ENCODE data around the gene SPA17. TPM values are rescaled to one million over a fixed set of nuclear protein-coding genes. Genes with fewer than 3 reads are reported as not detected.

SPA17 gene
- total RNA-seq, 1 experiment from 2014 or later: 14.0 TPM

DNA sequence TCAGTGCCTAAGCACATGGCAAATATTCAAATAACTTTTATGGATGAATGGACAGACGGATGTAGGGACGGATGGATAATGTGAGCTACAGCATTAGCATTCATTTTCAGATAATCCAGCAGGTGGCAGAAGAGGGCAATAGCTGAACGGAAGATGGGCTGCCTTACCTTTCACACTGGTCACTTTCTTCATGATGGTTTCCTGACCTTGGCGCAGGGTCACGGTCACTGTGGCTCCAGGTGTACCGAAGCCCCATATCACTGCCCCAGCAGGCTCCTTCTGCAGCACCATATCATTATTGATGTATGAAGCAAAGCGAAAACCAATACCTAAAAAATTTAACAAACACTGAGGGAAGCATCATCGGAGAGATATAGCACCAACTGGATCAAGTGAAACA lies 4.5 kb upstream of the SPA17 start:
- Histone ChIP-seq H3K9ac (ENCODE audit: low read length) (no peak overlapping the region), H3K9me3 (ENCODE audit: low read length) (no peaks in the 10 kb centered on the region), H3K4me2 (ENCODE audit: low read length) (no peak overlapping the region), H3K4me1 (ENCODE audit: insufficient read depth, low read length) (peaks cover 8% of the 10 kb centered on the region), H4K20me1 (ENCODE audit: low read length) (no peaks in the 10 kb centered on the region), H3K79me2 (ENCODE audit: low read length) (peaks cover 11% of the 10 kb centered on the region), H2AFZ (ENCODE audit: low read length) (no peak overlapping the region), H3K27ac (ENCODE audit: low read length) (no peak overlapping the region), H3K9me2 (replicated peaks; ENCODE audit: low read length) (no peaks in the 10 kb centered on the region), H3K36me3 (ENCODE audit: low read depth, low read length) (no peaks in the 10 kb centered on the region), H3F3A (ENCODE audit: low read length, unreplicated experiment) (no peaks in the 10 kb centered on the region), H3K27me3 (ENCODE audit: low read length) (no peaks in the 10 kb centered on the region), H3K4me3 (ENCODE audit: low read length) (no peak overlapping the region)
- ChIA-PET CTCF (interaction anchor here (0.6 to 3.0 kb wide), 13 partner anchors 24 to 207 kb away, joined by 3 to 23 read pairs (median 4); partner anchors contain the start of genes ESAM and NRGN), POLR2A (ENCODE audit: unreplicated experiment) (interaction anchor here (0.6 kb wide), 1 partner anchor 20 kb away, joined by 3 read pairs; no protein-coding TSS in a partner anchor)
- DNase-seq: peak; percentile 76
- peak; percentile 47 for ATAC-seq
- intact Hi-C loops (cut with micrococcal nuclease): loop anchor here (1.0 kb wide), 6 partner anchors 25 to 198 kb away; no protein-coding TSS in a partner anchor
- no TSS peak for BruUV-seq (replicated peaks)
- TF ChIP-seq, protein P1, sequence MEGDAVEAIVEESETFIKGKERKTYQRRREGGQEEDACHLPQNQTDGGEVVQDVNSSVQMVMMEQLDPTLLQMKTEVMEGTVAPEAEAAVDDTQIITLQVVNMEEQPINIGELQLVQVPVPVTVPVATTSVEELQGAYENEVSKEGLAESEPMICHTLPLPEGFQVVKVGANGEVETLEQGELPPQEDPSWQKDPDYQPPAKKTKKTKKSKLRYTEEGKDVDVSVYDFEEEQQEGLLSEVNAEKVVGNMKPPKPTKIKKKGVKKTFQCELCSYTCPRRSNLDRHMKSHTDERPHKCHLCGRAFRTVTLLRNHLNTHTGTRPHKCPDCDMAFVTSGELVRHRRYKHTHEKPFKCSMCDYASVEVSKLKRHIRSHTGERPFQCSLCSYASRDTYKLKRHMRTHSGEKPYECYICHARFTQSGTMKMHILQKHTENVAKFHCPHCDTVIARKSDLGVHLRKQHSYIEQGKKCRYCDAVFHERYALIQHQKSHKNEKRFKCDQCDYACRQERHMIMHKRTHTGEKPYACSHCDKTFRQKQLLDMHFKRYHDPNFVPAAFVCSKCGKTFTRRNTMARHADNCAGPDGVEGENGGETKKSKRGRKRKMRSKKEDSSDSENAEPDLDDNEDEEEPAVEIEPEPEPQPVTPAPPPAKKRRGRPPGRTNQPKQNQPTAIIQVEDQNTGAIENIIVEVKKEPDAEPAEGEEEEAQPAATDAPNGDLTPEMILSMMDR (conservative IDR thresholded peaks at IDR 0.05; ENCODE audit: low read depth, low read length): peak; percentile 81
- TF ChIP-seq EZH2phosphoT487 (IDR thresholded peaks at IDR 0.05; ENCODE audit: borderline replicate concordance, low read length): no peak

DNA sequence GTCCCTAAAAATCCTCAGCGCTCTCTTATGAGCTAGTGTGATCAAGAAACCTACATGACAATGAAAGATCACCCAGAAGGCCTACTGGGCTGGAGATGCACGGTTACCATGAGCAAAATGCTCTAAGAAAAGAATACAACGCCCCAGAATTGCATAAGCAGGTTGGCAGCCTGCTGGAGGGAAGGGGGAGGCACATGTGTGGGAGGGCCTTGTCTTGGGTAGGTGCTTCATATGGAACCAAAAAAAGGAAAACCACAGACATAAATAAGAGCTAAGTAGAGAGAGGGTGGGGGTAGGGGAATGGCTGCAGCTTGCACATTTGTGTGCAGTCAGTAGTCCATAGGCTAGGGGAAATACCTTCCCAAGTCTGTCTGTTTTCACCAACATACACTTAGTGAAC lies 3.0 kb upstream of the SPA17 start:
- BruUV-seq (replicated peaks): no TSS peak

More for the DNA sequence above, 3.0 kb upstream of the SPA17 start:
- no peak overlapping the region for H3K4me3 ChIP-seq (ENCODE audit: low read length)
- peaks cover 15% of the 10 kb centered on the region for H3K79me2 ChIP-seq (ENCODE audit: low read length)
- no peak overlapping the region for H3K9ac ChIP-seq (ENCODE audit: low read length)
- no peak overlapping the region for H3K4me2 ChIP-seq (ENCODE audit: low read length)
- TF ChIP-seq, protein P1 (conservative IDR thresholded peaks at IDR 0.05; ENCODE audit: low read depth, low read length): no peak
- no peak for TF ChIP-seq EZH2 (IDR thresholded peaks at IDR 0.05; ENCODE audit: low read length, unreplicated experiment)
- no peak for TF ChIP-seq EZH2phosphoT487 (IDR thresholded peaks at IDR 0.05; ENCODE audit: borderline replicate concordance, low read length)
- DNase-seq (peak; percentile 28), ATAC-seq (no peak)
- H3K36me3 ChIP-seq (ENCODE audit: low read depth, low read length): no peaks in the 10 kb centered on the region
- H3K4me1 ChIP-seq (ENCODE audit: insufficient read depth, low read length): peaks cover 16% of the 10 kb centered on the region
- no peak overlapping the region for H3K27ac ChIP-seq (ENCODE audit: low read length)
- H3F3A ChIP-seq (ENCODE audit: low read length, unreplicated experiment): no peaks in the 10 kb centered on the region
- no peaks in the 10 kb centered on the region for H3K27me3 ChIP-seq (ENCODE audit: low read length)
- POLR2A ChIA-PET (ENCODE audit: unreplicated experiment): no interaction called here
- no peak overlapping the region for H2AFZ ChIP-seq (ENCODE audit: low read length)
- no peaks in the 10 kb centered on the region for H4K20me1 ChIP-seq (ENCODE audit: low read length)
- H3K9me2 ChIP-seq (replicated peaks; ENCODE audit: low read length): no peaks in the 10 kb centered on the region
- intact Hi-C loops (cut with micrococcal nuclease): no loop called here
- CTCF ChIA-PET: interaction anchor here (3.0 kb wide), 1 partner anchor 166 kb away, joined by 23 read pairs; no protein-coding TSS in a partner anchor
- no peaks in the 10 kb centered on the region for H3K9me3 ChIP-seq (ENCODE audit: low read length)

Measured in PC-3 (cell line).